Astrocyte (in vitro differentiated cells and primary cell): ENCODE data around the gene GGA2.

ENCODE experiments used
- CTCF ChIP-seq: IDR thresholded peaks from 2 replicates; pipeline ENCODE4 v1.5.1; 2011; ENCODE audit warnings: low read depth, mild to moderate bottlenecking, inconsistent platforms, low read length, moderate library complexity; ENCODE audit not compliant: insufficient read depth
- EZH2 ChIP-seq: IDR thresholded peaks from 2 replicates; pipeline ENCODE4 v1.6.1; 2012; ENCODE audit warnings: mild to moderate bottlenecking, low read length, inconsistent platforms; ENCODE audit not compliant: insufficient read depth

DNA sequence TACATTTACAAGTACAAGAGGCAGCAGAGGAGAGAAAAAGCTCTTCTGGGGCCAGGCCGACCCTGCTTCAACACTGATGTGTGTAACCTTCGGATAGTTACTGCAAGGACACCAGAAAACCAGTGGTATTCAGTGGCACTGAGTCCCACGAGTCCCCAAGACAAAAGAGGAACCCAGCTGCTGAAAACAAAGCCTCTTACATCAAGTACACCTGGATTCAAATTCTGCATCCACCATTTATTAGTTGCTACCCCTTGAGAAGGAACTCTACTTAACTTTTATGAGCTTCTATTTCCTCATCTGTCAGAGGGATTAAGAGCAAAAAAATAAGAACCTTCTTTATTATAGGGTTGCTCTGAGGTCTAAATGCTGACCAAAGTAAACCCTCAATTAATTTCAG lies 44.2 kb upstream of the GGA2 start:
- TF ChIP-seq EZH2 (no peak), CTCF (no peak)
